ENCODE measurements around the gene TOMM34. TPM values are rescaled to one million over a fixed set of nuclear protein-coding genes. Genes with fewer than 3 reads are reported as not detected.

TOMM34 gene
- total RNA-seq, 2 donors from 2014 or later: 24.4 to 163 TPM

- no peaks in the 10 kb centered on the region for H3K9me3 ChIP-seq
- no peak for TF ChIP-seq CTCF (IDR thresholded peaks at IDR 0.05)
- peak; percentile 48 for TF ChIP-seq POLR2AphosphoS5 (IDR thresholded peaks at IDR 0.05)
- DNase-seq (ENCODE audit: low spot score): peak; percentile 29
- H3K27ac ChIP-seq: peak overlapping the region; percentile 8 to 26
- H3K4me3 ChIP-seq: no peak overlapping the region
- WGBS: 38% methylated on average over 2 of the region's 2 CpGs
- H3K4me1 ChIP-seq (replicated peaks): no peaks in the 10 kb centered on the region
- no peaks in the 10 kb centered on the region for H3K36me3 ChIP-seq
- intact Hi-C loops (cut with DNase I): no loop called here
- H3K27me3 ChIP-seq (replicated peaks; ENCODE audit: insufficient read depth): no peaks in the 10 kb centered on the region
These were observed 19.0 kb upstream of the TOMM34 start for GRCh38 chr20:44979090-44979621.

GRCh38 chr20:44976698-44977097 is 16.5 kb upstream of the TOMM34 start:
- Histone ChIP-seq H3K36me3 (no peaks in the 10 kb centered on the region), H3K27me3 (replicated peaks; ENCODE audit: insufficient read depth) (no peaks in the 10 kb centered on the region), H3K4me1 (replicated peaks) (no peaks in the 10 kb centered on the region), H3K9me3 (no peaks in the 10 kb centered on the region), H3K27ac (no peak overlapping the region), H3K4me3 (no peak overlapping the region)
- intact Hi-C loops (cut with DNase I): no loop called here
- WGBS: 92% methylated on average over 4 of the region's 4 CpGs
- DNase-seq (ENCODE audit: low spot score): no peak
- TF ChIP-seq POLR2A (IDR thresholded peaks at IDR 0.05) (no peak), CTCF (IDR thresholded peaks at IDR 0.05) (no peak), POLR2AphosphoS5 (IDR thresholded peaks at IDR 0.05) (no peak)

- no peak for DNase-seq (ENCODE audit: low spot score)
- Histone ChIP-seq H3K9me3 (no peaks in the 10 kb centered on the region), H3K36me3 (no peaks in the 10 kb centered on the region), H3K27me3 (replicated peaks; ENCODE audit: insufficient read depth) (no peaks in the 10 kb centered on the region), H3K4me1 (replicated peaks) (no peaks in the 10 kb centered on the region), H3K4me3 (no peak overlapping the region), H3K27ac (no peak overlapping the region)
- no peak for TF ChIP-seq POLR2A (IDR thresholded peaks at IDR 0.05)
- TF ChIP-seq POLR2AphosphoS5 (IDR thresholded peaks at IDR 0.05): peak; percentile 13
- intact Hi-C loops (cut with DNase I): no loop called here
- WGBS: 8% methylated on average over 2 of the region's 2 CpGs
These were observed 12.9 kb upstream of the TOMM34 start for GRCh38 chr20:44973053-44973452.

- no peak overlapping the region for H3K4me3 ChIP-seq
- peaks cover 6% of the 10 kb centered on the region for H3K4me1 ChIP-seq (replicated peaks)
- H3K9me3 ChIP-seq: no peaks in the 10 kb centered on the region
- WGBS: 13% methylated on average over 1 of the region's 1 CpG
- DNase-seq (ENCODE audit: low spot score): no peak
- intact Hi-C loops (cut with DNase I): no loop called here
- H3K36me3 ChIP-seq: no peaks in the 10 kb centered on the region
- H3K27me3 ChIP-seq (replicated peaks; ENCODE audit: insufficient read depth): no peaks in the 10 kb centered on the region
- no peak for TF ChIP-seq POLR2AphosphoS5 (IDR thresholded peaks at IDR 0.05)
- TF ChIP-seq CTCF (IDR thresholded peaks at IDR 0.05): no peak
- no peak for TF ChIP-seq POLR2A (IDR thresholded peaks at IDR 0.05)
- no peak overlapping the region for H3K27ac ChIP-seq
These were observed 10.1 kb upstream of the TOMM34 start for GRCh38 chr20:44970243-44970757.

GRCh38 chr20:44969300-44969894 is 9.2 kb upstream of the TOMM34 start:
- intact Hi-C loops (cut with DNase I): loop anchor here (5.0 kb wide), 1 partner anchor 82 kb away; the partner anchor contains the start of gene YWHAB
- Histone ChIP-seq H3K4me3 (no peak overlapping the region), H3K36me3 (no peaks in the 10 kb centered on the region), H3K4me1 (replicated peaks) (peaks cover 6% of the 10 kb centered on the region), H3K27me3 (replicated peaks; ENCODE audit: insufficient read depth) (no peaks in the 10 kb centered on the region), H3K9me3 (no peaks in the 10 kb centered on the region), H3K27ac (no peak overlapping the region)
- TF ChIP-seq POLR2AphosphoS5 (IDR thresholded peaks at IDR 0.05) (no peak), POLR2A (IDR thresholded peaks at IDR 0.05) (no peak), CTCF (IDR thresholded peaks at IDR 0.05) (no peak)
- WGBS: 59% methylated on average over 3 of the region's 3 CpGs
- DNase-seq (ENCODE audit: low spot score): no peak

All from prostate gland (tissue), 2 donors.